Stimulated activated CD4-positive, alpha-beta T cell treated with anti-CD3 and anti-CD28 coated beads, Interleukin-12 subunit alpha, Interleukin-12 subunit beta, amount 100 ng/mL, for 48 hours (primary cell): ENCODE measurements around the gene PFN3.
"Not testable (repeated sequence)": the region's sequence is repeated elsewhere in the genome, so short reads cannot be mapped to it uniquely, and the experiment has no call there.

Source experiments
- DNase-seq, 3 donors: peaks; one replicate each; pipeline ENCODE4 v3.0.0-alpha.2; 2020; ENCODE audit warnings: low read depth in 2 of 3, low spot score in 1 of 3

Gene PFN3

DNA sequence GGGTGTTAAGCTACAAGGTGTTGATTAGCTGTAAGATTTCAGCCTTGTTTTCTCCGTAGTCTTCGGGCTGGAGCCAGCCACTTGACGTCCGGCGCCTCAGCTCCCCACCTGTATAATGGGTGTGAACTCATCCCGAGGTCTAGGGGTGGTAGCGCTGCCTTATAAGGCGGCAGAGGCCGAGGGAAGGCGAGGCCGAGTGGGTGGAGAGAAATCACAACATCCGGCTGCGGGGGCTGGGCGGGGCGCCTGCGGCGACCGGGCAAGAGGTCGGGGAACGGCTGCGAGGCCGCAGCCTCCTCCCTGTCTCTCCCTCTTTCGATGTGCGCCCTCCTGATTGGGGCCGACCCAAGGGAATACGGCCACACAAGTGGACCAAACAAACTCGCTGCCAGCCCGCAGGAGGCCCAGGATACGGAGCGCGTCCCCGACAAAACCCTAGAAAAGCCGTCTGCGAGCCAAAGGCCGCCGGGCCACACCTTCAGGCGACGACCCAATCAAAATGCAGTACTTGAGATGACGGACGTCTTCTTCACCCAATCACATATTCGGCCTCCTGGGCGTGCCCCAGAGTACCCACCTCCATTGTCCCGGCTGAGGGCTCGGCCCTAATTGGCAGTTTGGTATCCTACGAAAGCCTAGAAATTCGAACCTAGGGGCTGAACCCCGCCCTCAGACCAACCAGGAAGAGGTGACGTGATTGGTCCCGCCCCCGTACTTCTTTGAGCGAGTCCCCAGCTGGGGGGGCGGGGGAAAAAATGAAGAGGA, 25.5 kb upstream of the PFN3 start:
- peak; percentile 98 to 100 (median 99) for DNase-seq

DNA sequence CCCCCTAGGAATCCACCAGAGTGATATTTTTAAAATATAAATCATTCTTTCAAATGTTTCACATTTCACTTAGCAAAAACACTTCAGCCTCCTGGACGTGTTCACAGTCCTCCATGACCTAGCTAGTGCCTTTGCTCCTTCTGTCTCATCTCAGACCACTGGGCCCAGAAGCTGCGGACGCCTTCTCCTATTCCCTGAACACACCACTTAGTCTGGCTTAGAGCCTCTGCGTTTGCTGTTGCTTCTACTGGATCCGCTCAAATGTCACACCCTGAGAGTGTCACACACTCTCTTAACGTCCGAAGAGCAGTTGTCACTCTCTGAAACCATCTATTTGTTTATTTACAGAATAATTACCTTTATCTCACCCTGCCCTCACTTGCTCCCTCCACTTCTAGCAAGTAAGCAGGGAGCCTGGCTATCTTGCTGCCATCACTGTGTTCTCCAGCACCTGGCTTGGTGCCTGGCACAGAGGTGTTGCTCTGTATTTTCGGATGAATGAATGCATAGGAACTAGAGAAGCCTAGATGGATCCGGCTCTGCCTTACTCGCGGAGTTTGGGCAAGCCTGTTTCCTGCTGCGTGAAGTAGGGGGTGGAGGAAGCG, 24.8 kb upstream of the PFN3 start:
- no peak for DNase-seq

DNA sequence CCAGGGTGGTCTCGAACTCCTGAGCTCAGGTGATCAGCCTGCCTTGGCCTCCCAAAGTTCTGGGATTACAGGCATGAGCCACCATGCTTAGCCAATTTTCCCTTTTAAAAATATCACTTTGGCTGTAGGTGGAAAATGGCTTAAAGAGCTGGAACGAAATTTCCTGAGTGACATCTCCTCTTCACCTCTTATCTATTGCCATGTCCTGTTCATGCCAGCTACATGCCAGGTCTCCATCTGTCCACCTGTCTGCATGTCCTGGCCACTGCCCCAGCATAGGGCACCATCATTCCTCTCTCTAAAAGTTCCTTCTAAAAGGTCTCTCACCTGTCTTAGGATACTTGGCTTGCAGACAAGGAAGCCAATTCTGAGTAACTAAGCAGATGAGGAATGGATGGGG, 23.2 kb upstream of the PFN3 start:
- no peak for DNase-seq

DNA sequence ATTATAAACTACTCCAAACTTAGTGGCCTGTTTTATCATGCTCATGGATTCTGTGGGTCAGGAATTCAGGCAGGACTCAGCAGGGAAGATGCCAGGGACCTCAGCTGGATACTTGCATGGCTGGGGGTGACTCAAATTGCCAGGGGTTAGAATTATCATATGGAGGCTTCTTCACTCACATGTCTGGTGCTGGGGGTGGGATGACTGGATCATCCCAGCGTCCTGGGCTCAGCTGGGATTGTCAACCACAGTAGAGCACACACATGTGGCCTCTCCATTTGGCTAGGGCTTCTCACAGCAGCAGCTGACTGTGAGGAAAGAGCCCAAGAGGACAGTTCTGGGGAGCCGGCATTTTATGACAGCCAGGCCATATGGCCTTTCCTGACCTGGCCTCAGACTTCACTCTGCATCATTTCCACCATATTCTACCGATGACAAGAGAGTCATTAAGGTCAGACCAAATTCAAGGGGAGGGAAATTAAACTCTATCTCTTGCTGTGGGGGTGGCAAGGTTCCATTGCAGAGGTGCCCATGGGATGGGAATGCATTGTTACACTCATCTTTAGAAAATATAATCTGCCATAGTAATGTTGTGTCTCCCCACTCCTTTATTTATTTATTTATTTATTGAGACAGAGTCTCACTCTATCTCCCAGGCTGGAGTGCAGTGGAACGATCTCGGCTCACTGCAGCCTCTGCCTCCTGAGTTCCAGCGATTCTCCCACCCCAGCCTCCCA, 20.8 kb upstream of the PFN3 start:
- no peak for DNase-seq

DNA sequence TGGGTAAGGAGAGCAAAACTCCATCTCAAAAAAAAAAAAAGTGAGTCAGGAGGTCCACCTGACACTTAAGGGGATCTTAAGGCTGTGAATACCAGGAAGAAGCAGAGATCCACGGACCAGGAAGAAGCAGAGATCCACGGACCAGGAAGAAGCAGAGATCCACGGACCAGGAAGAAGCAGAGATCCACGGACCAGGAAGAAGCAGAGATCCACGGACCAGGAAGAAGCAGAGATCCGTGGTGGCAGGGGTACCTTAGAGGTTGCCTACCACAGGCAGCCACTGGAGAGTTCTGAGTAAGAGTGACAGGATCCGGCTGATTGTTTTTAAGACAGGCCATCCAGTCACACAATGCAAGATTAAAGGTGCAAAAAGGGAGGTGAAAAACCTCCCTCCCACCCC, 20.0 kb upstream of the PFN3 start:
- not testable (repeated sequence) for DNase-seq

DNA sequence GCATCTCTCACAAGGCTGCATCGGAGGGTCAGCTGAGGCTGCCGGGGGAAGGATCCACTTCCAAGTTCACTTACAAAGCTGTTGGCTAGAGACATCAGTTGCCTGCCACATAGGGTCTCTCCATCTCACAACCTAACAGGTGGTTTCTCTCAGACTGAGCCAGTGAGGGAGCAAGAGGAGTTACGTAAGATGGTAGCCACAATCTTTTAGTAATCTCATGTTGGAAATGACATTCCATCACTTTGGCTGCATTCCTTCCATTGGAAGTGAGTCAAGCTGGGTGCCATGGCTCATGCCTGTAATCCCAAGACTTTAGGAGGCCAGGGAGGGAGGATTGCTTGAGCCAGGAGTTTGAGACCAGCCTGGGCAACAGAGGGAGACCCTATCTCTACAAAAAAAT, 18.6 kb upstream of the PFN3 start:
- no peak for DNase-seq

DNA sequence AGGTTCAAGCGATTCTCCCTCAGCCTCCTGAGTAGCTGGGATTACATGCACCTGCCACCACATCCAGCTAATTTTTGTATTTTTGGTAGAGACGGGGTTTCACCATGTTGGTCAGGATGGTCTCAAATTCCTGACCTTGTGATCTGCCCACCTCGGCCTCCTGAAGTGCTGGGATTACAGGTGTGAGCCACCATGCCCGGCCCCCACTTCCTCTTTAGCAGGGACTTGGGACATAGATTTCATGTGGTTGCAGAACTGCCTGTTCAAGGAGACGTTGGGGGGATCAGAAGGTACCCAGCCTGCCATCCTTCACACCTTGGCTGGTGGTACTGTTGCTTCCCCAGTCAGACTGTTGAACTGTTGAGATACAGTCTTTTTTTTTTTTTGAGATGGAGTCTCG, 16.6 kb upstream of the PFN3 start:
- not testable (repeated sequence) for DNase-seq

DNA sequence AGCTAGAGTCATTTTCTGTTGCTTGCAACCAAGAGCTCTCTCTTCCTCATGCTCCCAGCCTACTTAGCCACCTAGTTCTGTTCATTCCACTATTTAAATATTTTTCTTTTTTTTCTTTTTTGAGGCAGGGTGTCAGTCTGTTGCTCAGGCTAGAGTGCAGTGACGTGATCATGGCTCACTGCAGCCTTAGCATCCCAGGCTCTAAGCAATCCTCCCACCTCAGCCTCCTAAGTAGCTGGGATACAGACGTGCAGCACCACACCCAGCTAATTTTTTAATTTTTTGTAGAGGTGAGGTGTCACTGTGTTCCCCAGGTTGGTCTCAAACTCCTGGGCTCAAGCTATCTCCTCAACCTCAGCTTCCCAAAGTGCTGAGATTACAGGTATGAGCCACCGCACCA, 14.0 kb upstream of the PFN3 start:
- DNase-seq, result no peak

DNA sequence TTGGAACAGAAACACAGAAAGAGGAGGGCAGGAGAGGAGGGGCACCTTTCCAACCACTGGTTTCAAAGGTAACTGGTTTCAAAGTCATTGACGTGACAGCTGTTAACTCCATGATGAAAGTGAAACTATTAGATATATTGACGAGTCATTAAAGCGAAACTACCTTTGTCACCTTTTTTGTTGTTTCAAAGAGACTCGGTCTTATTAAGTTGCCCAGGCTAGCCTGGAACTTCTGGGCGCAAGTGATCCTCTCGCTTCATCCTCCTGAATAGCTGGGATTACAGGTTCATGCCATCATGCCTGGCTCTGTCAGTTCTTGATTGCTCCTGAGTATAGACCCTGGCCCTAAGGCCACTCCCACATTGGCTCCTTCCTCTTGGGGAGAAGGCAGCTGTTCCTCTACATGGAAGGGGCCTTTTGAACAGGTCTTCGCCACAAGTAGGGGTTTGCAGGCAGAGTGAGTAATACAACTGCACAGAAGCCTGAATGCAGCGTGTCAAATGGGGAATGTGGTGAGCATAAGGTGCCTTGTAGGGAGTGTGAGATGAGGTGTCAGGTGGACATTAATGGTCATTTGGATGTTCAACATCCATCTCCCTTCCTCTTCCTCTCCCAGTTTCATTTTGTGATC, 12.3 kb upstream of the PFN3 start:
- no peak for DNase-seq

DNA sequence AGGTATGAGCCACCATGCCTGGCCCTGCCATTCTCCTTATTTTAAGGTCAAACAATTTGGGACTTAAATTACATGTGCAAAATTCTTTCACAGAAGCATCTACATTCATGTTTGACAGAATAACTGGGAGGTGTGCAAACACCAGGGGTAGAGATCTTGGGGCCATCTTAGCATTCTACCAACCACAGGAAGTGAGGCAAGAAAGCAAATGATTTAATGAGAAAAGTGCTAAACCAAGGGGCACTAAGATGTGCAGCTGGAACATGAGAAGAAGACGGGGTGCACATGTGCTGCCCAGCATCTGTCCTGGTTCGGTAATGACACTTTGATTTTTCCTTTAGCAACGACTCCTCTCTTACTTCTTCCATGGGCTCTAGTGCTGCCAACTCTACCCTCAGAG, 10.1 kb upstream of the PFN3 start:
- DNase-seq, result no peak

DNA sequence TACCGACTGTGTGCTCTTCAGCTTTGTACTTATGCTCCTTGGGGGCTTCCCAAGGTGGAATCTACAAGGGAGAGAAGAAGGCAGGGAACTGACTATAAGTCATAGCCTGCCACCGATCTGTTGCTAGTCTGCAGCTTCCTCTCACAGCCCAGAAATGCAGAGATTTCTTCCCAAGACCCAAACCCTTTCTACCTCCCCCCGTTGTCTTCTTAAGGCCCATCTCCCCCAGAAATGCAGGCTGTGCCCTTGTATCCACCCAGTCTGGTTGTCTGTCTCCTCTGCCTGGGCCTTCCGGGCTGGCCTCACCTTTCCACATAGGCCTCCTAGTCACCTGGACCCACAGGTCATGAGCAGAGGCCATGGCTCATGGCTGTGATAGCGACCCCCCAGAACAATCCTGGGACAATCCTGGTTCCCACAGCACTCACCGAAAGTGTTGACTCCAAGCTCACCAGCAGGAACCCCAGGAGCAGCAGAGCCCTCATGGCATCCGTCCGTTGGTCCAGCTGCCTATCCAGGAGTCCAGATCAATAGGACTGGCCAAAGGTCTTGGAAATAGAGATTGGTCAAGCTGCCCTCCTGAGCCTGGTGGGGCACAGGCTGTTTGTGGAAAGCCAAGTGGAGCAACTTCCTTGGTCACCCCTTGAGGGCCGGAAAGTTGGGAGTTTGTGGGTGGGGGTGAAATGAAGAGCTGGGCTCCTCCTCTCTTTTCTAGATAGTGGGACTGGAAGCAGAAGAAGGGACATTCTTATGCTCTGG, 8.8 kb upstream of the PFN3 start, which contains the start of gene F12:
TSS of gene F12 (minus strand) at position 522 of the 759 bp plus-strand sequence. CDS start at position 485, 37 bp downstream.
- DNase-seq, result no peak

DNA sequence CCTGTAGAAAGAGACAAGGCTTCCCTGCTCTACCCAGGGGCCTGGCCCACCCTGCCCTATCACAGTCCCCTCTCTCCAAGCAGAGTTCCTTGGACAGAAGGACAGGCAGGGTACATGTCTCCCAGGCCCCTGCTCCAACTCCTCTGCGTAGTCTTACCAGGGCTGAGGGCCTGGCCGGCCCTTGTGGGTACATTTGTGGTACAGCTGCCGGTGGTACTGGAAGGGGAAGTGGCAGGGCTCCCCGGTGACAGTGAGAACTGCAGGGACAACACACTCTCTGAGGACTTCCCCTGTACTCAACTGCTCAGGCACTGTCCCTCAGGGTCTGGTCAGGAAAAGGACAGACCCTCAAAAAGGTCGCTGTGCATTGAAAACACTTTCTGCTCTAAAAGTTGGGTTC, 5.3 kb upstream of the PFN3 start:
- no peak for DNase-seq

DNA sequence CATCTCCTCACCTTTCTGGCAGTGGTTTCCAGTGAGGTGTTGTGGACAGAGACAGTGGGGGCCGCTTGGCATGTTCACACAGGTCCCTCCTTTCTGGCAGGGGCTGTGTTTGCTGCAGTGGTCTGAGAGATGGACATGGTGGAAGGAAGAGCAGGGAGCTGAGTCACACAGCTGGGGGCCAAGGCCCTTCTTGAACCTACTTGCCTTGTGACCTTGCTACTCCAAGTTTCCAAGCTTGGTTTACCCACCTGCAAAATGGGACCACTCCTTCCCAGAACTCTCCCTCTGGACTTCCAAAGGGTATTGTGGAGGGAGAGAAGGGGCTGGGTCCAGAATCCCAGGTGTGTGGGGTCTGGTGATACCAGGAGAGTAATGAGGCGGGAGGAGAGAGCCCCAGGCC, 4.9 kb upstream of the PFN3 start:
- no peak for DNase-seq

DNA sequence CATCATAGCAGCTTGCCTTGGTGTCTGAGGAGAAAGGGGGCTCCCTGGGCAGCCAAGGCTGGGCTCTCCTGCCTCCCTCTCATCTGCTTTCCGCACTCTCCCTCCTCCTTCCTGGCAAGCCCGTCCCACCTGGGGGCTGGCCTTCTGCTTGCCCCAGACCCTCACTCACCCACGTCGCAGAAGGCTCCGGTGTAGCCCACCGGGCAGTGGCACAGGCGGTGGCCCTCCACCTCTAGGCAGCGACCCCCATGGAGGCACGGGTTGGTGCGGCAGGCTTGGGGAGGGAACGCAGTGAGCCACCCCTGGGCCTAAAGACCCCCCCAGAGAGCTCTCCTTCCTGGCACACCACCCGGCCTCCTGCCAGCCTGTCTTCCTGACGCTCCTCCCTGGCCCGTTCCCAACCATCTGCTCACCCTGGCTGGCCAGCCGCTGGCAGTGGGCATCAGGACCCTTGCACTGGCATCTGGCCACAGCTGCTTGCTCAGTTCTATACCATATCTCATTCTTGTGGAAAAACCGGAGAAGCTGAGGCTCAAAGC, 4.2 kb upstream of the PFN3 start:
- no peak for DNase-seq

DNA sequence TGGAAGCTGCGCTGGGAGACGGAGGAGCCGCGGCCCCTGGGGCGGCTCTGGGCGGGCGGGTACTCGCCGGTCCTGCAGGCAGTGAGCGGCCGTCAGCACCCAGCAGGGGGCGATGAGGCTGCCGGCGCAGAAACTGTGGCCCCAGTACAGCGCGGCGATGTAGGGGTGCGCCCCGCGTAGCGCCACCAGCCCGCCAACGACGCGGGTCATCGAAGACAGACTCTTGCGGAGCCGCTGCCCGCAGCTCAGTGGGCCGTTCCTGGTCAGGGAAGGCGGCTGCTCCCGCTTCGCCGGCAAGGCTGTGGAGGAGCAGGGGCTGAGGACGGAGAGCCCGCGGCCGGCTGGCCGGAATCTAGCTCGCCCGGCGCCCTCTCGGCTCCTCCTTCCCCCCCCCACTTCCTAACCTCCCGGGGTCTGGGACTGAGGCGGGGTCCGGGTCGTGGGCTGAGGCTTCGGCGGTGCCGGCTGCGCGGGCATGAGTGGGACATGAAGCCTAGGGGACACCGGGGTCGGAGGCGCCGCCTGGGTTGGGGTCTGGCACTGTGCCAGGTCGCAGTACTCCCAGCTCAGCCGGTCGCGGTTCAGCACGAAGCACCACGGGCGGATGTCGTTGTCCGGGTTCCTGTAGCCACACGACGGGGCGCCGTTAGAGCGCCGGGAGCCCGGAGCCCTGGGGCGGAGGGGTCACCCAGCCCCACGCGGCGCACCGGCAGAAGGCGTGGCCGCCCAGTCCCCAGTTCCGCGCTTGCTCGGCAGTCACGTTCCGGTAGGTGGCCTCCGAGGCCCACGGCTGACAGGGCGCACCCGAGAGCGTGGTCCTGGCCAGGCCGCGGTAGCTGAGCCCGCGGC, 3.6 kb upstream of the PFN3 start:
- peak; percentile 68 to 80 (median 73) for DNase-seq

DNA sequence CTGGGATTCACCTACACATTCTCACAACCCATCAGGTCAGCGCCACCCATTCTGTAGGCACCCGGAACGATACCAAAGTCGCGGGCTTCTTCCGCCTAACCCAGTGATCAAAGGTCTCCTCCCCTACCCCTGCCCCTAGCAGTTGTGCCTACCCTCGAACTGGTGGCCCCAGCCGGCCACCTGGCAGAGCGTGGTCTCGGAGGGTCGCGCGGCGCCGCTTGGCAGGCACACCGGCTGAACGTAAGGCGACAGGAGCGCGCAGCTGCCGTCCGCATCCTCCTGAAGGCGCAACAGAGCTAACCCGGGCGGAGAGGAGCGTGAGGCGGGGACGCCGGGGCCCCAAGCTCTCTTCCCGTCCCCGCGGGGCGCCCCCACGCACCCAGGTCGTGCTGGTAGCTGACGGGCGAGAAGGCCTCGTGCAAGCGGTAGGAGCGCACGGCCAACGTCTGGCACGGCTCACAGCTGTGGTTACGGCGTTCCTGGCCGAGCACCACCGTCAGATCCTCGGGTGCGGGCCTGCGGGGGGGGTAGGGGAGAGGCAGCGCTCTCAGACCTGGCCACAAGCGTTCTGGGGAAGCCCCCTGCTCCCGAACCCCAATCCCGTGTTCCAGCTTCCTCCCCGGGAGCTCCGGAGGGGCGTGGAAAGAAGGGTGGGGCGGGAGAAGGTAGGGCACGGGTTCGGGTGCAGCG, 2.8 kb upstream of the PFN3 start:
- DNase-seq, result peak in 2 of 3 donors; percentile 21 to 30

DNA sequence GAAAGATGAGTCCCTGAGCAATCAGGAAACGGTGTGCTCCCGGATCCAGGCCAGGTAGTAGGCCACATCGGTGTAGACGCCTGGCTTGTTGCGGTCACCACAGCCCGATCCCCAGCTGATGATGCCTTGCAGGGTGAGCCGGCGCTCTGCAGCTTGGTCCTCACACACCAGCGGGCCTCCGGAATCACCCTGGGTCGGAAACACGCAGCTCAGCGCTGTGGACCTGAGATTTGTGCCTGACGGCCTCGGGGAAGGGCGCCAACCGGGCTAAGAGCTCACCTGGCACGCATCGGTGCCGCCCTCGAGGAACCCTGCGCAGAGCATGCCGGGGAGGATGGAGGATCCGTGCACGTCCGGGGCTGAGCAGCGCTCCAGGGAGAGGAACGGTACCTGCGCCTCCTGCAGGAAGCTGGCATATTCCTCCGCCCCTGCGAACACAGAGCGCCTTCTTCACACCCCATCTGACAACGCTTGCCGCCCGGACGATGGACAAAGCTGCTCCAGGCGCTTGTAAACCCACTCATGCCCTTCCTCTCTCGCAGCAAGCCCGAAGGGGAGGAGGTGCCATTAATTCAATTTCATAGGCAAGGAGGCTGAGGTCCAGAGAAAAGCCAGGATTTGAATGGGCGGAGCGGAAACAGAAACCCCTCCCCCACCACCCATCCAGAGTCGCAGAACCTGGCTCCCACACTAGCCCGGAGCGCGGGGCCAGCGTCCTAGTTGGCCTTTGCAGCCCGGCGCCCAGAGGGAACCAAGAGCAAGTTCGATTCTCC, 2.0 kb upstream of the PFN3 start:
- DNase-seq, result peak; percentile 50 to 71 (median 65)

DNA sequence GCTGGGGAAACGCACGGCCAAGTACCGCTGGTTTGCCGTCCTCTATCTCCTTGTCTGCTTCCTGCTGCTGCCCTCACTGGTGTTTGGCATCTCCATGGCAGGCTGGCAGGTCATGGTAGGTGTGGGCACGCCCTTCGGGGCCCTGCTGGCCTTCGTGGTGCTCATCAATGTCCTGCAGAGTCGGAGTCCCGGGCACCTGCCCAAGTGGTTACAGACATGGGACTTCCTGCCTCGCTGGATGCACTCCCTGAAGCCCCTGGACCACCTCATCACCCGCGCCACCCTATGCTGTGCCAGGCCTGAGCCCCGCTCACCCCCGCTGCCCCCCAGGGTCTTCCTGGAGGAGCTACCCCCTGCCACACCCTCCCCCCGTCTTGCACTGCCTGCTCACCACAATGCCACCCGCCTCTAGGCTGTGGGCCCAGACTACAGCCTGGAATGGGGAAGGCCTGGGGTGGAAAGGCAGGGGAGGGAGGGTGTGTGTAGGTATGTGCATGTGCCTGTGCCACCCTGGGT, 2.5 kb downstream of the PFN3 start:
- no peak for DNase-seq
